PFSK-1 (cell line): Measurements from ENCODE around the gene CDCA8.

Experiments
- FOXP2 ChIP-seq: optimal IDR thresholded peaks from 2 replicates; pipeline ENCODE3; 2011; ENCODE audit warnings: borderline replicate concordance, control low read depth, inconsistent platforms; ENCODE audit not compliant: insufficient read depth; ENCODE audit errors: extremely low read length, extremely low read depth
- POLR2AphosphoS5 ChIP-seq: IDR thresholded peaks from 2 replicates; pipeline ENCODE4 v1.6.1; 2012; ENCODE audit warnings: low read depth, mild to moderate bottlenecking, control low read depth, low read length, moderate library complexity
- REST ChIP-seq, 2 experiments: IDR thresholded peaks; 2 replicates each; pipeline versions ENCODE4 v1.6.1 to v1.8.0; 2011 to 2012; ENCODE audit warnings: low read depth in 2 of 2, low read length in 2 of 2, control low read depth in 1 of 2, inconsistent platforms in 1 of 2, mild to moderate bottlenecking in 1 of 2, moderate library complexity in 1 of 2; ENCODE audit not compliant: insufficient read depth in 1 of 2
- SIN3A ChIP-seq: IDR thresholded peaks from 2 replicates; pipeline ENCODE4 v1.6.1; 2012; ENCODE audit warnings: mild to moderate bottlenecking, low read length, moderate library complexity, borderline replicate concordance; ENCODE audit not compliant: insufficient read depth
- TAF1 ChIP-seq: IDR thresholded peaks from 2 replicates; pipeline ENCODE4 v1.6.1; 2012; ENCODE audit warnings: low read length, control low read depth, borderline replicate concordance; ENCODE audit not compliant: insufficient read depth

The CDCA8 gene

GRCh38 chr1:37691497-37692077, 729 bp upstream of the CDCA8 start:
- no peak for TF ChIP-seq POLR2AphosphoS5
- no peak for TF ChIP-seq FOXP2
- TF ChIP-seq REST (IDR thresholded peaks at IDR 0.05; ENCODE audit: insufficient read depth in 1 of 2, low read depth in 2 of 2, low read length in 2 of 2), result no peak
- no peak; the same call in 1 of the 2 replicates for TF ChIP-seq SIN3A
- TF ChIP-seq TAF1, result no peak

- TF ChIP-seq FOXP2 (no peak), SIN3A (no peak), REST (IDR thresholded peaks at IDR 0.05; ENCODE audit: insufficient read depth in 1 of 2, low read depth in 2 of 2, low read length in 2 of 2) (no peak)
Observed at GRCh38 chr1:37692834-37693175, 489 bp downstream of the CDCA8 start.

- TF ChIP-seq TAF1, result no peak
- no peak for TF ChIP-seq SIN3A
- TF ChIP-seq POLR2AphosphoS5, result no peak
- no peak for TF ChIP-seq FOXP2
- no peak for TF ChIP-seq REST (IDR thresholded peaks at IDR 0.05; ENCODE audit: insufficient read depth in 1 of 2, low read depth in 2 of 2, low read length in 2 of 2)
Observed at GRCh38 chr1:37697090-37697489, 4.8 kb downstream of the CDCA8 start.

GRCh38 chr1:37697737-37698136, 5.4 kb downstream of the CDCA8 start:
- TF ChIP-seq POLR2AphosphoS5 (no peak), REST (IDR thresholded peaks at IDR 0.05; ENCODE audit: insufficient read depth in 1 of 2, low read depth in 2 of 2, low read length in 2 of 2) (no peak), FOXP2 (no peak), SIN3A (no peak), TAF1 (no peak)

DNA sequence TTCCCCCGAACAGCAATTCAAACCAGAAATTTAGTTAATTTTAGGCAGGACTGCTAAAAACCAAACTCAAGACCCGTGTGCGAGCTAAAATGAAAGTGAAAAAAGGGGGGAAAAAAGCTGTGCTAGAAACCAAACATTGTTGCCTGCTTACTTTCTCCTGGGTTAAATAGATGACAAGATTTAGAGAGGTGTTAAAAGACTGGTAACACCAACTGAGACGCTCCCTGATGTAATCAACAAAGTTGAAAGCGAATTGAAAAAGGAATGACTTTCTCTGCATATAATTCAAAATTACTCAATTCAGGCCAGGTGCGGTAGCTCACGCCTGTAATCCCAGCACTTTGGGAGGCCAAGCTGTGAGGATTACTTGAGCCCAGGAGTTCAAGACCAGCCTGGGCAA, 6.8 kb downstream of the CDCA8 start:
- TF ChIP-seq SIN3A, result no peak
- no peak for TF ChIP-seq POLR2AphosphoS5
